Dendritic cell treated with granulocyte-macrophage colony-stimulating factor and Interleukin-4, amounts not matched to agents 40 ng/mL and 50 ng/mL, for 4 days (primary cell): Measurements from ENCODE around the gene HSPA1B.
"Not testable (repeated sequence)": the region's sequence is repeated elsewhere in the genome, so short reads cannot be mapped to it uniquely, and the experiment has no call there.

ENCODE experiments used
- H3K27ac Mint-ChIP-seq: one replicate; pipeline ENCODE4 v1.8.0; 2022; ENCODE audit warnings: mild to moderate bottlenecking, mixed read lengths
- H3K27me3 Mint-ChIP-seq: one replicate; pipeline ENCODE4 v1.8.0; 2022; ENCODE audit warnings: mild to moderate bottlenecking, mixed read lengths
- H3K36me3 Mint-ChIP-seq: one replicate; pipeline ENCODE4 v1.8.0; 2022; ENCODE audit warnings: low read depth, mixed read lengths
- H3K4me1 Mint-ChIP-seq: one replicate; pipeline ENCODE4 v1.8.0; 2022; ENCODE audit warnings: low read depth, mixed read lengths
- H3K4me3 Mint-ChIP-seq: one replicate; pipeline ENCODE4 v1.8.0; 2022; ENCODE audit warnings: mild to moderate bottlenecking, moderate library complexity, mixed read lengths
- H3K9me3 Mint-ChIP-seq: one replicate; pipeline ENCODE4 v1.8.0; 2022; ENCODE audit warnings: mixed read lengths
- intact Hi-C: fragments of 100-400 bp; cut with micrococcal nuclease; formaldehyde crosslinking; loops from one replicate; pipeline ENCODE4 v1.15.0; 2022

The HSPA1B gene

GRCh38 chr6:31792761-31793171, 34.8 kb upstream of the HSPA1B start:
- intact Hi-C loops = loop anchor here (5.0 kb wide), 1 partner anchor 40 kb away; no protein-coding TSS in a partner anchor
- H3K36me3 Mint-ChIP-seq = peaks cover 69% of the 10 kb centered on the region
- H3K4me3 Mint-ChIP-seq = no peak overlapping the region
- peaks cover 56% of the 10 kb centered on the region for H3K4me1 Mint-ChIP-seq
- no peaks in the 10 kb centered on the region for H3K9me3 Mint-ChIP-seq
- H3K27me3 Mint-ChIP-seq = no peaks in the 10 kb centered on the region
- peak overlapping the region; percentile 18 for H3K27ac Mint-ChIP-seq

DNA sequence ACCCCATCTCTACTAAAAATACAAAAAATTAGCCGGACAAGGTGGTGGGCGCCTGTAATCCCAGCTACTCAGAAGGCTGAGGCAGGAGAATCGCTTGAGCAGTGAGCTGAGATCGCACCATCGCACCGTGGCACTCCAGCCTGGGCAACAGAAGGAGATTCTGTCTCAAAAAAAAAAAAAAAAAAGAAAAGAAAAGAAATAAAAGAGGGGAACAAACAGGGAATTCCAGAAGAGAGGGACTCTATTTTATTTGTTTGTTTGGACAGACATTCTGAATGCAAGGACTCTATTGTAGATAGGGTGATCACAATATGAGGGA, 33.7 kb upstream of the HSPA1B start:
- Mint-ChIP-seq H3K4me1 (peaks cover 56% of the 10 kb centered on the region), H3K27ac (peak overlapping the region; percentile 96), H3K36me3 (peaks cover 77% of the 10 kb centered on the region)
- not testable (repeated sequence) for H3K4me3 Mint-ChIP-seq, H3K27me3 Mint-ChIP-seq, H3K9me3 Mint-ChIP-seq
- intact Hi-C loops = loop anchor here (2.0 to 5.0 kb wide), 2 partner anchors 21 to 38 kb away; partner anchors contain the start of genes HSPA1A and HSPA1L

GRCh38 chr6:31794294-31794865, 33.2 kb upstream of the HSPA1B start:
- no peaks in the 10 kb centered on the region for H3K27me3 Mint-ChIP-seq
- intact Hi-C loops = loop anchor here (2.0 to 5.0 kb wide), 2 partner anchors 20 to 38 kb away; partner anchors contain the start of genes HSPA1A and HSPA1L
- H3K9me3 Mint-ChIP-seq = no peaks in the 10 kb centered on the region
- peak overlapping the region; percentile 95 for H3K4me3 Mint-ChIP-seq
- peaks cover 51% of the 10 kb centered on the region for H3K4me1 Mint-ChIP-seq
- H3K27ac Mint-ChIP-seq = peak overlapping the region; percentile 96
- H3K36me3 Mint-ChIP-seq = peaks cover 76% of the 10 kb centered on the region

DNA sequence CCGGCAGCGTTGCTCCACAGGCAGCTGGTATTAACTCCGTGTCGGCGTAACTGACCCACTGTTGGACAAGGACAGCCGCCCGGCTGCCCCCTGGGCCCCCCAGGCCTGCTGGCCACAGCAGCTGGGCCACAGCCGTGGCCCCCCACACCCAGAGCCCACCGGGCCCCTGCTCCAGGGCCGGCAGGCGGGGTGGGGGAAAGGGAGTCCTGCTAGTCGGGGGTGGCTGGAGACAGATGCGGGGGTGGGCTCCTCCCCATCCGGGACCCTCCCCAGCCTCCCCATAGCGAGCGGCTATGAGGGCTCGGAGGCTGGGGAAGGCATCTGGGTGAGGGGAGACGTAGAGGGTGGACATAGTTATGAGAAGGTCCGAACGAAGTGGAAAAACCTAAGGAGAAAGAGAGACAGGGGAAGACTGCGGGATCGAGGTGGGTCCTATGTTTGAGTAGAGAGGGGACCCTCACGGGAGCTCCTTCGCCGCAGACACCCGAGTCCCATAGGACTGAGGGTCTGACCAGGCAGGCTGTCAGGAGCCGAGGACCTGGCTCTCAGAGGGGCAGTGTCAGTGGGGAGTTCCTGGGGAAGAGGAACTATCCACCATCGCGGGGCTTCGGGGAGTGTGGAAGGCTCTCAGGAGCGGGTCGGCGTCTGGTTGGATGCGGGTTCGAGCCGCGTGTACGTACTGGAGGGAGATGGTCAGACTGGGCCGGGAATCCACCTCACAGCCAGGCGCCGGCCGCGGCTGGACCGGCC, 32.5 kb upstream of the HSPA1B start:
- H3K4me3 Mint-ChIP-seq = peak overlapping the region; percentile 95
- H3K27ac Mint-ChIP-seq = peak overlapping the region; percentile 96
- H3K27me3 Mint-ChIP-seq = no peaks in the 10 kb centered on the region
- peaks cover 69% of the 10 kb centered on the region for H3K36me3 Mint-ChIP-seq
- intact Hi-C loops = loop anchor here (2.0 to 5.0 kb wide), 2 partner anchors 20 to 37 kb away; partner anchors contain the start of genes HSPA1A and HSPA1L
- no peaks in the 10 kb centered on the region for H3K9me3 Mint-ChIP-seq
- peaks cover 47% of the 10 kb centered on the region for H3K4me1 Mint-ChIP-seq

GRCh38 chr6:31795616-31796298, 31.8 kb upstream of the HSPA1B start, which contains the start of gene VARS1:
Gene VARS1, minus strand, starts transcription at chr6:31795752. Its CDS starts 535 bp downstream, at chr6:31795217.
- no peaks in the 10 kb centered on the region for H3K27me3 Mint-ChIP-seq
- peaks cover 42% of the 10 kb centered on the region for H3K4me1 Mint-ChIP-seq
- peak within 1 kb of the TSS; percentile 95 for H3K4me3 Mint-ChIP-seq
- intact Hi-C loops = loop anchor here (1.0 to 2.0 kb wide), 2 partner anchors 11 to 19 kb away; partner anchors contain the start of genes HSPA1A, HSPA1L and LSM2
- peak within 1 kb of the TSS; percentile 96 for H3K27ac Mint-ChIP-seq
- H3K36me3 Mint-ChIP-seq = peaks cover 63% of the 10 kb centered on the region
- H3K9me3 Mint-ChIP-seq = no peaks in the 10 kb centered on the region

DNA sequence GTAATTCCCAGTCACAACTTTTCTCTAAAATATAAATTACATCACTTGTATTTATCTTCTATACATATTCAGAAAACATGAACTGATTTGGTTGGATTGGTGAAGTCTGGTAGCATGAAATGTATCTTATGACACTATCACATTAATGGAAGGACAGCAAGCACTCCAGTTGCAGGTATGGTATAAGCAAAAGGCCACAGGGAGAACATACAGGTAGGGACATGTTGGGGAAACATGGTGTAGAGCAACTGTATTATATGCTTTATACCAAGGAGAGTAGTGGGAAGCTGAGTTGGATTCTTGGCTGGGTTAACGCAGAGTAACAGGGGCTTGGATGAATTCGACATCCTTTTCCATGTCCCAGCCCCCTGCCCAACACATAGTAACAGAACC, 30.5 kb upstream of the HSPA1B start:
- intact Hi-C loops = loop anchor here (1.0 kb wide), 1 partner anchor 9 kb away; the partner anchor contains the start of gene LSM2
- H3K4me3 Mint-ChIP-seq = no peak overlapping the region
- H3K27me3 Mint-ChIP-seq = no peaks in the 10 kb centered on the region
- H3K9me3 Mint-ChIP-seq = no peaks in the 10 kb centered on the region
- H3K36me3 Mint-ChIP-seq = peaks cover 60% of the 10 kb centered on the region
- H3K4me1 Mint-ChIP-seq = peaks cover 31% of the 10 kb centered on the region
- no peak overlapping the region for H3K27ac Mint-ChIP-seq

DNA sequence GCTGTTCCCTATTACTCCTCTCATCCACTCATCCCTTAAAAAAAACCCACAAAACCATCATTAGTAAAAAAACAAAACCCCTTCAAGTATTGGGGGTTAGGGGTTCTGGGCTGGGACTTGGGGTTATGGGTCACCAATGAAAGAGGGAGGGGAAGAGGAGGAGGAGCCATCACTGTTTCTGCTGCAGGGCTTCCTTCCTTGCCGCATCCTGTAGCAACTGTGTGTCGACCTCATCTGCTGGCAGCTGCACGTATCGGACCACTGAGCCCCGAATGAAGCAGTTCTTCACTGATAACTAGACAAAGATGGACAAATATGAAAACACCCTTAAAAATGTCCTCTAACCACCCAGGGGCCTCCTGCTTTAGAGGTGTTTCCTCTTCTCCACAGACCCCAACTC, 29.9 kb upstream of the HSPA1B start:
- Mint-ChIP-seq H3K4me3 (no peak overlapping the region), H3K36me3 (peaks cover 60% of the 10 kb centered on the region), H3K27ac (no peak overlapping the region), H3K9me3 (no peaks in the 10 kb centered on the region), H3K4me1 (peaks cover 27% of the 10 kb centered on the region), H3K27me3 (no peaks in the 10 kb centered on the region)
- intact Hi-C loops = no loop called here

- Mint-ChIP-seq H3K27ac (no peak overlapping the region), H3K4me3 (no peak overlapping the region), H3K36me3 (peaks cover 53% of the 10 kb centered on the region), H3K27me3 (no peaks in the 10 kb centered on the region), H3K4me1 (peaks cover 16% of the 10 kb centered on the region), H3K9me3 (no peaks in the 10 kb centered on the region)
- intact Hi-C loops = no loop called here
Measured at GRCh38 chr6:31799781-31800180, 27.8 kb upstream of the HSPA1B start.

GRCh38 chr6:31801031-31801927, 26.3 kb upstream of the HSPA1B start:
- H3K9me3 Mint-ChIP-seq, H3K4me3 Mint-ChIP-seq, H3K27me3 Mint-ChIP-seq, H3K27ac Mint-ChIP-seq, intact Hi-C loops: not testable (repeated sequence)
- peaks cover 19% of the 10 kb centered on the region for H3K4me1 Mint-ChIP-seq
- peaks cover 47% of the 10 kb centered on the region for H3K36me3 Mint-ChIP-seq

- Mint-ChIP-seq H3K4me1 (peaks cover 28% of the 10 kb centered on the region), H3K4me3 (peak overlapping the region; percentile 79), H3K9me3 (no peaks in the 10 kb centered on the region), H3K27ac (peak overlapping the region; percentile 93), H3K27me3 (no peaks in the 10 kb centered on the region), H3K36me3 (peaks cover 32% of the 10 kb centered on the region)
- intact Hi-C loops = loop anchor here (1.0 kb wide), 1 partner anchor 10 kb away; no protein-coding TSS in a partner anchor
Measured at GRCh38 chr6:31805939-31806469, 21.5 kb upstream of the HSPA1B start.

GRCh38 chr6:31806470-31807272, 20.9 kb upstream of the HSPA1B start, which contains the start of gene LSM2:
Gene LSM2, minus strand, starts transcription at chr6:31806966. Its CDS starts 209 bp downstream, at chr6:31806757.
- Mint-ChIP-seq H3K27me3 (no peaks in the 10 kb centered on the region), H3K36me3 (peaks cover 26% of the 10 kb centered on the region), H3K4me3 (peak within 1 kb of the TSS; percentile 79), H3K9me3 (no peaks in the 10 kb centered on the region), H3K4me1 (peaks cover 28% of the 10 kb centered on the region), H3K27ac (peak within 1 kb of the TSS; percentile 93)
- intact Hi-C loops = loop anchor here (1.0 kb wide), 1 partner anchor 10 kb away; no protein-coding TSS in a partner anchor

DNA sequence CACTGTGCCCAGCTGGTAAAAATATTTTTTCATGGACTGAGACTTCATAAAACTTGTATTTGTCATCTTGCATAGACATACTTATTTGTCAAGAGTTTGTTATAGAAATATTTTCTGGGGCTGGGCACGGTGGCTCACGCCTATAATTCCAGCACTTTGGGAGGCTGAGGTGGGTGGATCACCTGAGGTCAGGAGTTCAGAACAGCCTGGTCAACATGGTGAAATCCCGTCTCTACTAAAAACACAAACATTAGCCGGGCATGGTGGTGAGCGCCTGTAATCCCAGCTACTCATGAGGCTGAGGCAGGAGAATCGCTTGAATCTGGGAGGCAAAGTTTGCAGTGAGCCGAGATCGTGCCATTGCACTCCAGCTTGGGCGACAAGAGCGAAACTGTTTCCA, 18.9 kb upstream of the HSPA1B start:
- H3K36me3 Mint-ChIP-seq, H3K27ac Mint-ChIP-seq, intact Hi-C loops, H3K4me3 Mint-ChIP-seq, H3K27me3 Mint-ChIP-seq, H3K9me3 Mint-ChIP-seq: not testable (repeated sequence)
- peaks cover 31% of the 10 kb centered on the region for H3K4me1 Mint-ChIP-seq
